Endodermal cell (in vitro differentiated cells): ENCODE measurements around the gene RCOR3. TPM values are rescaled to one million over a fixed set of nuclear protein-coding genes. Genes with fewer than 3 reads are reported as not detected.

Source experiments
- DNase-seq: peaks from one replicate; pipeline ENCODE4 v3.0.0-alpha.2; 2017
- H3K27ac ChIP-seq: 2 replicates; pipeline ENCODE4 v1.5.1; 2013; ENCODE audit warnings: mild to moderate bottlenecking, low read depth, low read length, moderate library complexity
- H3K27me3 ChIP-seq: 2 replicates; pipeline ENCODE4 v1.6.1; 2013; ENCODE audit warnings: mild to moderate bottlenecking, low read length, moderate library complexity; ENCODE audit not compliant: insufficient read depth, control insufficient read depth, poor library complexity, severe bottlenecking
- H3K36me3 ChIP-seq: 2 replicates; pipeline ENCODE4 v1.7.0; 2013; ENCODE audit warnings: mild to moderate bottlenecking, low read length, moderate library complexity; ENCODE audit not compliant: control insufficient read depth, insufficient read depth
- H3K4me1 ChIP-seq: one replicate; pipeline ENCODE4 v1.7.0; 2013; ENCODE audit warnings: low read length; ENCODE audit not compliant: control insufficient read depth, insufficient read depth
- H3K4me3 ChIP-seq: 2 replicates; pipeline ENCODE4 v1.5.1; 2013; ENCODE audit warnings: mild to moderate bottlenecking, low read length, moderate library complexity
- H3K9ac ChIP-seq: 2 replicates; pipeline ENCODE4 v1.6.1; 2013; ENCODE audit warnings: mild to moderate bottlenecking, low read length, moderate library complexity; ENCODE audit not compliant: poor library complexity, severe bottlenecking; ENCODE audit errors: extremely low read depth
- H3K9me3 ChIP-seq: 2 replicates; pipeline ENCODE4 v1.6.1; 2013; ENCODE audit warnings: mild to moderate bottlenecking, low read length, moderate library complexity; ENCODE audit not compliant: control insufficient read depth
- H3K27ac Mint-ChIP-seq: 2 replicates; pipeline ENCODE4 v1.8.0; 2020; ENCODE audit warnings: mixed read lengths
- H3K27me3 Mint-ChIP-seq: 2 replicates; pipeline ENCODE4 v1.8.0; 2021; ENCODE audit warnings: mild to moderate bottlenecking, mixed read lengths; ENCODE audit not compliant: insufficient read depth
- H3K36me3 Mint-ChIP-seq: 2 replicates; pipeline ENCODE4 v1.8.0; 2020; ENCODE audit warnings: low read depth, mixed read lengths
- H3K4me1 Mint-ChIP-seq: 2 replicates; pipeline ENCODE4 v1.8.0; 2020; ENCODE audit warnings: mixed read lengths
- H3K4me3 Mint-ChIP-seq: 2 replicates; pipeline ENCODE4 v1.8.0; 2020; ENCODE audit warnings: mild to moderate bottlenecking, moderate library complexity, mixed read lengths
- H3K9me3 Mint-ChIP-seq: 2 replicates; pipeline ENCODE4 v1.8.0; 2020; ENCODE audit warnings: mild to moderate bottlenecking, mixed read lengths
- CTCF ChIP-seq: fragments of 200-600 bp; sonication (generic); conservative IDR thresholded peaks from 2 replicates; pipeline ENCODE4 v1.5.0; 2021; ENCODE audit warnings: antibody characterized with exemption, mild to moderate bottlenecking
- WGBS, 2 experiments: methylation state at CpG; one replicate each; pipeline versions ENCODE4 v1.1.5 to v1.1.7; 2013; ENCODE audit warnings: missing lambda C conversion rate in 2 of 2, mixed read lengths in 1 of 2; ENCODE audit not compliant: insufficient coverage in 1 of 2, insufficient read length in 1 of 2; 5-methylcytosine and 5-hydroxymethylcytosine counted together
- long read RNA-seq, 4 experiments: library from polyadenylated mRNA in 2 of 4; library from RNA in 1 of 4; library from capped mRNA in 1 of 4; stranded (forward) in 3 of 4; unstranded in 1 of 4; transcript quantifications; one replicate each; pipeline ENCODE4 v2.0.0, GENCODE V29; 2020 to 2021; ENCODE audit warnings: inconsistent platforms in 1 of 4
- polyA plus RNA-seq, 2 experiments: library from polyadenylated mRNA; stranded (reverse); fragments of 50-300 nt; gene quantifications; one replicate each; pipeline ENCODE4 v1.2.3, GENCODE V29; 2013
- total RNA-seq, 2 donors: library from RNA; stranded (reverse); fragmentation: NEBNext Ultra II Directional in 1 of 2; extraction: Animal tissue kit (Norgen Biotek cat#: 25700) in 1 of 2; gene quantifications; 2 replicates in 1 of 2; 3 replicates in 1 of 2; pipeline ENCODE4 v1.2.1, GENCODE V29; 2021

Gene RCOR3
- 100 to 1,000 TPM; 133 to 134 TPM for total RNA-seq
- 48.1 TPM for polyA plus RNA-seq (2013, experiment 1 of 2)
- polyA plus RNA-seq (2013, experiment 2 of 2), result 41.5 TPM
- long read RNA-seq, experiment 1, full-length matches to known transcripts, result 7 of 33 reads
- long read RNA-seq, experiment 1, partial matches to known transcripts, result 7 of 33 reads
- long read RNA-seq, experiment 1, other reads (novel, unspliced or antisense), result 19 of 33 reads
- long read RNA-seq, experiment 2, full-length matches to known transcripts, result 63 of 119 reads
- long read RNA-seq, experiment 2, partial matches to known transcripts, result 23 of 119 reads
- long read RNA-seq, experiment 2, other reads (novel, unspliced or antisense), result 33 of 119 reads
- long read RNA-seq, experiment 3, full-length matches to known transcripts, result 46 of 101 reads
- long read RNA-seq, experiment 3, partial matches to known transcripts, result 16 of 101 reads
- long read RNA-seq, experiment 3, other reads (novel, unspliced or antisense), result 39 of 101 reads
- long read RNA-seq, experiment 4, full-length matches to known transcripts, result 8 of 34 reads
- long read RNA-seq, experiment 4, partial matches to known transcripts, result 18 of 34 reads
- long read RNA-seq, experiment 4, other reads (novel, unspliced or antisense), result 8 of 34 reads

DNA sequence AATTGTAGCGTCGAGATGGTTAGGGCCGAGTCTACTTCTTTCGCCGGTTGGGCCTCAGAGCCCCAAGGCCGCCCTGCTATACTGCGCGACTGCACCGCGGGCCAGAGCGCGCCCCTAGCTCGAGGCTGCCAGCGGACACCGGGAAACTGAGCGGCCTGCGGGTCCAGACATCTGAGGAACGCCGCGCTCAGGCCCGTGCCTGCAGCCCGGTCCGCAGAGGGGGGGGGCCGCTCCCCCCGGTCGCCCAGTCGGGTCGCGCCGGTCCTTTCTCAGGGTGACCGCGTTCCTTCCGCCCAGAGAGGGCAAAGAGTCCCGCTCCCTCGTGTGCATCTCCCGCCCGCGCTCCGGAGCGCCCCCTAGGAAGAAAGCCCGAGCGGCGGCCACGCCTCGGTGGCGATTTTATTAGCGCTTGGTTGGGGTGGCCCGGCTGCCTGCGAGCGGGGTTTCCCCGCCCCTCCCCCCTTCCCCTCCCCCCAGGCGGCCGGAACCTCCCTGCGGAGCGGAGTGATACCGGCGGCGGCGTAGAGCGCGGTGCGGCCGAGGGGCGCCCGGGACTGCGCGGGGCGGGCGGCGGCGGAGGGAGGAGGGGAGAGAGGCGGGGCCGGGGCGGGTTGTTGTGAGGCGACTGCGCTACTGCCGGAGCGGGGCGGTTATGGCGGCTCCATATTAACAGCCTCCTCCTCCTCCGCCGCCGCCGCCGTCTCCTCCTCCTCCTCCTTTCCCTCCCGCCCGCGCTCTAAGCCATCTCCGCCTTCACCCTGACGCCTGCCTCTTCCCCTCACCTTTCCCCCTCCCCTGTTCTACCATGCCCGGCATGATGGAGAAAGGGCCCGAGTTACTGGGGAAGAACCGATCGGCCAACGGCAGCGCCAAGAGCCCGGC, at the start of gene RCOR3:
Gene RCOR3, plus strand, starts transcription at position 611 of the 882 bp plus-strand sequence. Its CDS starts 195 bp downstream, at position 806.
- Mint-ChIP-seq H3K4me3 (peak within 1 kb of the TSS; percentile 85), H3K27ac (peak within 1 kb of the TSS; percentile 95), H3K36me3 (peaks cover 23% of the 10 kb centered on the region), H3K9me3 (no peaks in the 10 kb centered on the region), H3K27me3 (no peaks in the 10 kb centered on the region), H3K4me1 (peaks cover 21% of the 10 kb centered on the region)
- Histone ChIP-seq H3K27ac (peak within 1 kb of the TSS; percentile 92), H3K4me1 (peaks cover 5% of the 10 kb centered on the region), H3K9ac (peak within 1 kb of the TSS; percentile 91), H3K36me3 (peaks cover 20% of the 10 kb centered on the region), H3K4me3 (peak within 1 kb of the TSS; percentile 95), H3K9me3 (no peaks in the 10 kb centered on the region), H3K27me3 (no peaks in the 10 kb centered on the region)
- WGBS, 2 experiments, result 0% methylated on average over 17 to 88 of the region's 97 CpGs
- DNase-seq, result peak; percentile 98
- TF ChIP-seq CTCF, result peak; percentile 90

GRCh38 chr1:211210052-211210451, 49.1 kb upstream of the RCOR3 start:
- Histone ChIP-seq H3K9ac (no peak overlapping the region), H3K9me3 (peaks cover 24% of the 10 kb centered on the region), H3K4me1 (no peaks in the 10 kb centered on the region), H3K27ac (no peak overlapping the region), H3K36me3 (no peaks in the 10 kb centered on the region), H3K27me3 (no peaks in the 10 kb centered on the region), H3K4me3 (no peak overlapping the region)
- Mint-ChIP-seq H3K27me3 (no peaks in the 10 kb centered on the region), H3K9me3 (peaks cover 19% of the 10 kb centered on the region), H3K27ac (no peak overlapping the region), H3K4me1 (peaks cover 2% of the 10 kb centered on the region), H3K4me3 (no peak overlapping the region), H3K36me3 (no peaks in the 10 kb centered on the region)
- no peak for TF ChIP-seq CTCF
- DNase-seq, result no peak
- WGBS, 2 experiments, result 93 to 100% methylated on average over 5 of the region's 5 CpGs

DNA sequence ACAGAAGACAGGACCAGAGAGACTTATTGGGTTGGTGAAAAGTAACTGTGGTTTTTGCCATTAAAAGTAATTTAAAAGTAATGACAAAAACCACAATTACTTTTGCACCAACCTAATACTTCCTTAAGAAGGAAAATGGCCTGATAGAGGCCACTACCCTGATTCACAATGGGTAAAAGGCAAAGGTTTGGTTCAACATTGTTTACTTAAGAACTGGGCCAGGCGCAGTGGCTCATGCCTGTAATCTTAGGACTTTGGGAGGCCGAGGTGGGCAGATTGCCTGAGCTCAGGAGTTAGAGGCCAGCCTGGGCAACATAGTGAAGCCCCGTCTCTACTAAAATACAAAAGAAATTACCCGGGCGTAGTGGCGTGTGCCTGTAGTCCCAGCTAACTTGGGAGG, 48.2 kb upstream of the RCOR3 start:
- peaks cover 22% of the 10 kb centered on the region for H3K9me3 ChIP-seq
- H3K4me3 ChIP-seq, result no peak overlapping the region
- H3K9me3 Mint-ChIP-seq, result peaks cover 19% of the 10 kb centered on the region
- H3K27ac ChIP-seq, result no peak overlapping the region
- DNase-seq, result no peak
- no peaks in the 10 kb centered on the region for H3K36me3 Mint-ChIP-seq
- no peak overlapping the region for H3K9ac ChIP-seq
- no peaks in the 10 kb centered on the region for H3K27me3 ChIP-seq
- H3K36me3 ChIP-seq, result no peaks in the 10 kb centered on the region
- peaks cover 2% of the 10 kb centered on the region for H3K4me1 Mint-ChIP-seq
- H3K27me3 Mint-ChIP-seq, result no peaks in the 10 kb centered on the region
- no peak for TF ChIP-seq CTCF
- no peaks in the 10 kb centered on the region for H3K4me1 ChIP-seq
- H3K4me3 Mint-ChIP-seq, result no peak overlapping the region
- no peak overlapping the region for H3K27ac Mint-ChIP-seq
- 93 to 96% methylated on average over 6 of the region's 6 CpGs for WGBS, 2 experiments
